Ammon's horn (tissue), 1 donor: ENCODE data around the gene THTPA.
"Not testable (repeated sequence)": the region's sequence is repeated elsewhere in the genome, so short reads cannot be mapped to it uniquely, and the experiment has no call there.

Source experiments
- DNase-seq: peaks from one replicate; pipeline ENCODE4 v3.0.0-alpha.2; 2016; ENCODE audit warnings: low spot score

THTPA gene

DNA sequence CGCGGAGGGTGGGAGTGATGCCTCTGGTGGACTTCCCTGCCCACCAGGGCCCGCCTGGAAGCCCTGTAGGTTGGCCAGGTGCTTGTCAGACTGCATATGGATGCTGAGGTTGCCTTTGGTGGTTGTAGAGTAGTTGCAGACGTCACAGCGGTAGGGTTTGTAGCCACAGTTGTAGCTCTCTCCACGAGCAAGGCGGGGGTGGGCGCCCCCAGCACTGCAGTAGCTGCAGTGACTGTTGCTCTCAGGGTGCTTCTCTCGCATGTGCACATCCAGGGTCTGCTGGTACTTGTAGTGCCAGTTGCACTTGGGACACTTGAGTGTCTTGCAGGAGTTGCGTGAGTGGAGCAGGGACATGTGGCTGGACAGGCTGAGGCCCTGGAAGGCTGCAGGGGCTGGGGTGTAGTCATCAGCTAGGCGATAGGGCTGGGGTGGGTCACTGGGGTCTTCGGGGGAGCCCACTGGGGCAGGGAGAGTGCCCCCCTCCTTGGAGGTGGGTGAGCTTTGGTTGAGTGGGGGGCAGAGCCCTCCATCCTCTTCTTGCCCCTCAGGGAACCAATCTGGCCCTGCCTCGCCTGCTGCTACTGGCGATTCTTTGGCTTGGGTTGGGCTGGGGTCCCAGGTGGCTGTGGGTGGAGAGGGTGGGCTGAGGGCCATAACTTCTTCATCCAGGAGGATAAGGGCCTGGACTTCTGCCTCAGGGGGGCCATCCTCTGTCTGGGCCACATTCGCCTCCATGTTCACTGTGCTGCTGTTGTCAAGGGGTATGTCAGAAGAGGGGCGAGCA is 22.2 kb upstream of the THTPA start:
- no peak for DNase-seq

DNA sequence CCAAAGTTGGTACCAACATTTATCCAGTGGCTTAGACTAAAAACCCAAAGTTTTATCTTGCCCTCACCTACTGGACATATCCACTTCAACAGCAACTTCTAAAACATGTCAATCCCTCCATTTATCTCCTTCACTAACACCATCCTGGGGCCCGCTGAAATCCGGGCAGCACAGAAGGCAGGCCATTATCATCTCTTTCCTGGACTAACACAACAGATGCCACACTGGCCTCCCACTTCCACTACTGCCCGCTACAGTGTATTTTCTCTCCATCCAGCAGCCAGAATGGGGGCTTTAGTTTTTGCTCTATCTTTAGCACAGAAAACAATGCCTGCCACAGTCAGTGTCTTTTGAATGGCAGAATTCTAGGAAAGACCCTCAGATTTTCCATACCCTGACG is 20.1 kb upstream of the THTPA start:
- DNase-seq = no peak

DNA sequence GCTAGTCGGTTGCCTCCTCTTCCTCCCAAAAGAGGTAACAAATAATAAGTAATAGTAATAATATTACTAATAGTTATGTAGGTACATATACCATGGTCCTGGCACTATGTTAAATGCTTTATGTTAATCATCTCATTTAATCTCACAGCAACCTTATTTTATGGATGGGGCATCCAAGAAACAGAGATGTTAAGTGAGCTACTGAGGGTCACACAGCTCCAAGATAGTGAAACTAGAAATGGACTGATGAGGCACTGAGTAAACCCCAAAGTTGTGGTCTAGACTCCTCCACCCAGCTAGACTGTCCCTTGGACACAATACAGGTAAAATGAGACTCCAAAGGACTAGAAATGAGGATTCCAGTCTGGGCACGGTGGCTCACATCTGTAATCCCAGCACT is 19.6 kb upstream of the THTPA start:
- DNase-seq = no peak

DNA sequence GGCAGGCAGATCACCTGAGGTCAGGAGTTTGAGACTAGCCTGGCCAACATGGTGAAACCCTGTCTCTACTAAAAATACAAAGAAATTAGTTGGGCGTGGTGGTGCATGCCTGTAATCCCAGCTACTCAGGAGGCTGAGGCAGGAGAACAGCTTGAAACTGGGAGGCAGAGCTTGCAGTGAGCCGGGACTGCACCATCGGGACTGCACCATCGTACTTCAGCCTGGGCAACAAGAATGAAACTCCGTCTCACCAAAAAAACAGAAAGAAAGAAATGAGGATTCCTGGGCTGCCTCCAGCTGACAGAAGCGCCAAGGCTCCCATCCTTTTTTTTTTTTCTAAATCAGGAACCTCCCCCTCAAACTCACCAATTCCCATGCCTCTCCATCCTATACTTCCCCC is 19.2 kb upstream of the THTPA start:
- not testable (repeated sequence) for DNase-seq

DNA sequence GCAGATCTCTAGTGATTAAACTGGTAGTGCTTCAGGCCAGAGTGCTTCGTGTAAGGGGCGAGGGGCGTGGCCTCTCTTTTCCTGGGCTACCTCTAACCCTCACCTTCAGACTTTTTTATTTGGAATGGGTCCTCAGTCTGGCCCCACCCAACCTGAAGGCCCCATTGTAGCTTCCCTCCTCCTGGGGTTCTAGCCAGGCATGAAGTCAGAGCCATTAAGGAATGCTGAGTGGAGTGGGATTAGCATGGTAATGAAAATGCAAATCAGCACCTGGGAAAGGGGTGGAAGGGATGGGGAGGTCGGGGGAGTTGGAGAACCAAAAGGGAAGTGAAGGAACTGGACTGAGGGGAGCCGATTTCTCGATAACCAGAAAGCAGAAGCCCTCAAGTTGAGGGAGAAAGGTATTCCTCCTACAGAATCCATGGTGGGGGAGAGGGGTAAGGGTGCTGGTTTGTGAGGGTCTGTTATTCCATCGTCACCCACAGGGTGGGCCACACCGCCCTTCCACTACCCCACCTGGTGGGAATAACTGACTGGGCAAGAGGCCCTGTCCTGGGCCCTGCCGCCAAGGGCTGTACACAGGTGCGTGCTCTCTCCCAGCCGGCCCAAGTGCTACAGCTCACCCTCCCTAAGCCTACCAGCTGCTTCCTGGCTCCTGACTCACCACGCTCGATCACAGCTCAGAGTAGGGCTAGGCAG is 18.6 kb upstream of the THTPA start:
- DNase-seq = peak; percentile 53

DNA sequence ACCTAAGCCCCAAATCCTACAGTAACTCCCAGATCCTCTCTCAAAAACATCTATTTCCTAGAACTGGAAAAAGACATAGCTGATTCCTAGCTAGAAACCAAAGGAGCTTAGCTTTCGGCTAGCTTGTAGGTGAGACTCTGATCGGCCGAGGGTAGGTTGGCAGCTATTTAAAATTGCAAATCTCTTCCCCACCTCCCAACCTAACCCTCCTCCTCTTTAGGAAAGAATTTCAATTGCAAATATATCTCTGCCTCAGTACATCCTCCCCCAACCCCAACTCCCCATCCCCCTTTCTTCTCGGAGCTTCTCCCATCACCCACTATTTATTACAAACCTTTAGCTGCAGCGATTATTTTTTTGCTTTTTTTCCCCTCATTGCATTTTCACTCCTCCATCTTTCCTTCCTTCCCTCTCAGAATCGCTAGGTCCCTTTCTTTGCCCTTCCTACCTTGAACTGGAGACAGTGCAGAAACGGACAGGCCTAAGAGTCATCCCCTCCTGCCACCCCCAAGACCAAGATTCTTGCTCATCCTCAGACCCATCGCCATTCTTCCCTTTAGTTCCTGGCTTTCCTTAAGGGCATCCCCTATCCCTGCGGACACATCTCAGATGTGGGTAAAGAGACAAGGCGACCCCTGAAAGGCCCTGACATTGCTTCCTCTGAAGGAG is 17.9 kb upstream of the THTPA start:
- no peak for DNase-seq

DNA sequence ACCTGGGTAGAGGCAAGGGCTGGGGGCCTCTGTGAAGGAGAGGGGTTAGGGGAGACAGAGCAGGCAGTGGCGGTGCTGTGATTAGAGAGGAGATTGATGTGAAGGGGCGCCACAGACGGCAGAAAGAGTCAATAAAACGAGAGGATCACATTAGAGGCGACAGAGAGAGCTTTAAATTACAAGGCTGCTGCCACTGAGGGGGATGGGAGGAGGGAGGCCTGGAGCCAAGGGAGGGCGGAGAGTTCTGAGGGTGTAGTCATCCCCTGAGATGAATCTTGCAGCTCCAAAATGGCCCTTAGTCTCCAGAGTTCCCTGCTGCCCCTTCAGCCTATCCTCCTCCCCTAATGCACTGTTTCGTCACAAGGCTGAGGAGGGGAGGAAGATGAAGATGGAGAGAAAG is 17.3 kb upstream of the THTPA start:
- DNase-seq = peak; percentile 68

DNA sequence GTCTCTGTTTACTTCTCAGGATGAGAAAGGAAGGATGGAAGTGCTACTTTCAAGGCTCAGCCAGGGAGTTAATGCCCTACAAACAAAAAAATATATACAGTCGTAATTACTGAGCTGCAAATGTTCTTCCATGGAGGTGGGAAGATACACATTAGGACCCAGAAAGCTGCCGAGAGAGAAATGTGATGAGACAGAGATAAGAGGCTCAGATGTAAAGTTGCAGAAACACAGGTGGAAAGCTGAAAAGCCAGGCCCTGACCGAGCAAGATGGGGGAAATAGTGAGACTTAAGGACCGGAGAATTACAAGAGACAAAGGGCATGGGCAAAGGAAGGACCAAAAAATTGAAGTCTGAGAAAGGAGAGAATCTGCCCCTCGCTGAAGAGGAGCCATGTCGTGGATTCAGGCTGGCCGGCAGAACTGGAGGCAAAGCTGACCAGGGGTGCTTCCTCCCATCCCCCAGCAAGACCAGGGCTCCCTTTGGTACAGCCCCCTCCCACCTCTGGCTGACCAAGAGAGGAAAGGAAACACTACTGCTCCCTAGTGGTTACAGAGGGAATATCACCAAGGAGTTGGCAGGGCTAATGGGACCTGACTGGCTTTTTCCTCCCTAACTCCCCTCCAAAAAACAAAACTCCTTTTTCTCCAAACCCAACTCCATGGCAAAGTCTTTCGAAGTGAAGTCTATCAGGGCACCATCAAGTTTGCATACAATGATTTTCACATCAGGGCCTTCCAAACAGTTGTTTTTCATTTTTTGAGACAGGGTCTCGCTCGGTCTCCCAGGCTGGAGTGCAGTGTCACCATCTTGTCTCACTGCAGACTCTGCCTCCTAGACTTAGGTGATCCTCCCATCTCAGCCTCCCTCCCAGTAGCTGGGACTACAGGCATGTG is 16.6 kb upstream of the THTPA start:
- peak; percentile 80 for DNase-seq

DNA sequence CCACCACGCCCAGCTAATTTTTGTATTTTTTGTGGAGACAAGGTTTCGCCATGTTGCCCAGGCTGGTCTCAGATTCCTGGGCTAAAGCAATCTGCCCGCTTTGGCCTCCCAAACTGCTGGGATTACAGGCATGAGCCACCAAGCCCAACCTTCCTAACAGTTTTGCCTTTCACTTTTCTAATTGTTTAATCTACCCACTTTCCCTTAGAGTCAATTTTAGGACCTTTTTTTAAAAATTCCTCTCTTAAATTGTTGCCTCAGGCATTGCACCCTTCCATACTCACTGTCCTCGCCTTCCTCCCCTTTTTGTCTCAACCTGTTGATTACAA is 16.0 kb upstream of the THTPA start:
- no peak for DNase-seq

DNA sequence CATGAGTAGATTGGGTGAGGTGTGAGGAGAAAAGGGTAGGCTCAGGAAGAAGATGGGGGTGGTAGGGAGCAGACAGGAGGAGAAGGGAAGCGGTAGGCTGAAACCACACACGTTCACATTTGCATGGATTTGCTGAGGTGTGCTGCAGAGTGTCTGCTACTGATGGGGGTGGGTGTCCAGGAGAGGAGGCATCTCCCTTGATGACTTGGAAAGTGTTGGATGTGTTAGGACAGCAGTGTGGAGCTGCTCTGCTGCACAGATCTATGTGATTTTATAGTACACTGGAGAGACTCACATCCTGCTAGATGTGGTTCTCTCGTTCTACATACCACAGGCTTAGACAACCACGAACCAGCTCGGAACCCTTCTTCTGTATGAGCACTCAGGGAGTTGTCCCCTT is 13.8 kb upstream of the THTPA start:
- no peak for DNase-seq

DNA sequence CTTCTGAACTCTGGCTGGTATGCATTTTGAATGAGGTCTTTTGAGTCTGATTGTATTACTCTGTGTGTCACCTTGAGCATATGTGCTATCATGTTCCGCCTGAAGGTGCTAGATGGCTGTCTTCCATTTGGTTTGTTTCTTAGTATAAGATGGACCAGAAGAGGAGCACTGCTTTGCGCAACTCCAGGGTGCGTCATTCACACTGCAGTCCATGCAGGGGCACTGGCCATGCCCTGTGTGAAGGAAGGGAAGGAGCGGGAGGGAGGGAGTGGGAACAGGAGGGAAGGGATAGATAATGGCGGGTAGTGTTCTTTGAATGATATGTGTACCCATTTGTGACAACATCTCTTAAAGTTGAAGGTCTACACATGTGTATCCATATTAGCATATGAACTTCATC is 12.7 kb upstream of the THTPA start:
- DNase-seq = no peak

DNA sequence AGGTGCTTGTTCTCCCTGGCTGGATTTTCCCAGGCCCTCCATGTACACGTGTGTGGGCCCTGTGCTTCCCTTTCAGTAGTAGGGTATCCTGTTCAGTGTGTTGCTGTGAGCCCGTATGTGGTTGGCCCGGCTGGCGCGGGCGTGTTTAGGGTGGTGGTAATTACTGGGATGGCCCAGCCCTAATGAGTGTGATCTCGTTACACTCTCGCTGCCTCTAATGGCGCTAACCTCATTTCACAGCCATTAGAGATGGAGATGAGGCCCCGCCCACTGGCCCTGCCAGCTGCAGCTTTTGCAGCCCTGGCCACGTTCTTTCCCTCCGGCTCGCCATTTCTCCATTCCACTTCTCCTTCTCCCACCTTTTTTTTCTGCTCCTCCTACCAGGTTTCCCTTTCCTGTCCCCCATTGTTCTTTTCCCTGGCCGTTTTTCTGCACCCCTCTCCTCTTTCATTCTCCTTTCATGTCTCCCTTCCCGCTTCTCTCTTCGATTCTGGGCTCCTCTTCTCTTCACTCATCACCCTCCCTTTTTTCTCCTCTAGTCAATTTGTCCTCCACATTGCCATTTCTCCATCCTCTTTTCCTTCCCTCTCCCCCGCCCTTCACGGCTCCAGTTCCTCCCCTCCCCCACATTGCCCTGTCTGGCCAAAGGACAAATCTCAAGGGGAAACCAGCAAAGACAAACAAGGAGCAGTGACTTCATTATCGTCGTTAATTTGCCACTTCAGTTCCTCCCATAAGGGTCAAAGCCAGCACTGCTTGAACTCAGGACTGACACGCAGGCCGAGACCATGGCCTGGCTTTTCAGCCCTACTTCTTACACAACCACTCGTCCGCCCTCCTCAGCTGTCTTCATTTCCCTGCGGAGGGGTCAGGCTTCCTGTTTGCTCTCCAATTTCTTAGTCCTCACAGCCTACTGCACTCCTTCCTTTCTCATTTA is 11.3 kb upstream of the THTPA start:
- peak; percentile 65 for DNase-seq

DNA sequence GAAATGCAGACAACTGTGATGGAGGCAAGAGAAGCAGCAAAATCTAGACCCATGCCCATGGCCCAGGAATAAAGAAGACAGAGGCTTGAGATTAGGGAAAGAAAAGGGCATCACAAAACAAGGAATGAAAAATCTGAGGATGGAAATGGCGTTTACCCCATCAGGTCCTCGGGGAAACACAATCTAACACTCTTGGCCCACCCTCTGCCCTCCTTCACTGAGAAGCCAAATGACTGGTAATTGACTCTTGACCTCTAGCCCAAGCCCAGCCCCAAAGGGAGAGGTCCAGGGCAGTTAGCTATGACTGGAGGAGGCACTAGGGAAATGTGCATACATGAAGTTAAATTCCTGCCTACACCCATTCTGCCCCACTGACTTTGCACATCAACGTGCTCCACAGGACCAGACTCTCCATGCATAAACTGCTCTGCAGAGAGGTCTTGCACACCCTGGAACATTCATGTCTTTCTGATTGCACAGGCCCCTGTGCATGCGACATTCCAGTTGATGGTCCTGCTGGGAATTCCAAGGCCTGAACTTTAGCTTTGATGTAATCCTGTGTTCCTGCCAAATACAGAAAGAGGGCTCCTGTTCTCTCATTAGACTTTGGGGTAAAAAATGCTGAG is 10.2 kb upstream of the THTPA start:
- no peak for DNase-seq

DNA sequence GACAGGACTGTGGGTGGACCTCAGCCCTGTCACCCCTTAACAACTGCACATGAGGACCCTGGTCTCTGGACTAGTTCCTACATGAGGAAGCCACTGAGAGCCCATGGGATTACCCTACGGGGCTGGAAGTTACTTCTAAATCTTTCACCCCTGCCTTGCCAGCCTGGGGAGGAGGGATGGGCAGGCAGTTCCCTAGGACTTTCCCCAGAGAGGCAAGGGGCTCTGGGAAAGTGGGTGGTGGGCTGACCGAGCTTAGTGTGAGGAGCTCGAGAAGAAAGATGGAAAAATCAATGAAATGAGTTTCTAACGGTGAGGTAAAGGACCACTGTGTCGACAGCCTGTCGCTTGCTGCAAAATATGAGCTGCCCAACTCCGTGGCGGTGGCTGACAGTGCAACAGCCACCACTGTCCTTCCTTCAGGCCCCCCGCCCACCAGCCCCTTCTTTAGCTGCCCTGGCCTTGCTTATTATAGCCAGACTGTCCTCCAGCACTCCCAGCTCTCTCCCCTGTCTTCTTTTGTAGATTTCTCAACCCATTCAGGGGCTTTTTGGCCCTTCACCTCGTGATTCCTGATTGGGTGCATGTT is 9.5 kb upstream of the THTPA start:
- no peak for DNase-seq

DNA sequence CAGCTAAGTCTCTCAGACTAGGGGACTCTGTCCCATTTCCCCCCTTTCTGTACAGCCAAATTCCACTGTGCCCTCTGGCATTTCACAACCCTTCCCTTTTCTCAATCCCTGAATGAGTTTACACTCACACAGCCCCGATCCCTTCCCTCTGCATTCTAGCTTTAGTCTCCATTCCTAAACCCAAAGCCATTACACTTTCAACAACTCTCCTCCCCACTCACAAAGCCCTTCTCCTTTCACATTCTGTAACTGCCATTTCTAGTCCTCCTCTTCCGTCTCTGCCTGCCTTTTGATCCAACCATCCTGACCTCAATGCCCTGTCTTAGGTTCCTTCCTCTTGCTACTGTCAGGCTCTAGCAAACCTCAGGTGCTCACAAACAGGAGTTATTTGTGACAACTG is 8.1 kb upstream of the THTPA start:
- DNase-seq = no peak

DNA sequence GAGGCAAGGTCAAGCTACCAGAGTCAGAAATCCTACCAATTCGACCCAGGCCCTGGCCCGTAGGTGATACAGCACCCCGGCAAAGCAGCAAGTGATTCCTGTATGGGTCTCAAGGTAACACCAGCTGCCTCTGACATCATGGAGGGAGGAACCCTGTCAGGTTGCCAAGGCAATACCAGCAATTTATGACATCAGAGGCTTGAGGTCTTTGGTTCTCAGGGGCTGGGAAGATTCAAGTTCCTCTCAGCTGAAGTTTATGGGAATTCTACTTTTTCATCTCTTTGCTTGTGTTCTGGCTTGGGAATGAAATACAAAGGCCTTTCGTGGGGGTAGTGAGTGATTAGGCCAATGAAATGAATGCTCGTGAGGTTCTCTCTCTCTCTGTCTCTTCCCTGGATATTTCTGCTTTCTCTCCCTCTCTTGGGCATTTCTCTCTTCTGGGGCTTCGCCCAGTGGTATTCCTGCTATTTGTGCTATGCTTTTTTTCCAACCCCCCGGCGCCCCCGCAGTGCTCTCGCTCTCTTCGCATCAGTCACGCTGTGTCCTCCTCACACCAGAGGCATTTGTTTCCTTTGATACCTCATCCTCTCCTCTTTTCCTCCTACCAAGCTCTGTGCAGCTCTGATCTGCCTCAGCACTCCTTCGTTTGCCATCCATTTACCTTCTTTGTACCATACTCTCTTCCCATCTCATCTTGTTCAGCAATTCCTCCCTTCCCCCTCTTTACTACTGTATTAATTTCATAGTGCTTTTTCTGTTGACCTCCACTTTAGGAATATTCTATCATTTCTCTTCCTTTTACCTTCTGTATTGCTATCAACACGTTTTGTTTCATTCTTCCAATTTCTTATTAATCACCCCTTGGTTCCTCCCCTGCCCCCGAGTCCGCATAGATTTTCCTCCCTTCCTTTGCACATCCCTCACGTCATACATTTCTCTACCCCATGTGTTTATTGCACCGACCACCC is 7.4 kb upstream of the THTPA start:
- DNase-seq = no peak

DNA sequence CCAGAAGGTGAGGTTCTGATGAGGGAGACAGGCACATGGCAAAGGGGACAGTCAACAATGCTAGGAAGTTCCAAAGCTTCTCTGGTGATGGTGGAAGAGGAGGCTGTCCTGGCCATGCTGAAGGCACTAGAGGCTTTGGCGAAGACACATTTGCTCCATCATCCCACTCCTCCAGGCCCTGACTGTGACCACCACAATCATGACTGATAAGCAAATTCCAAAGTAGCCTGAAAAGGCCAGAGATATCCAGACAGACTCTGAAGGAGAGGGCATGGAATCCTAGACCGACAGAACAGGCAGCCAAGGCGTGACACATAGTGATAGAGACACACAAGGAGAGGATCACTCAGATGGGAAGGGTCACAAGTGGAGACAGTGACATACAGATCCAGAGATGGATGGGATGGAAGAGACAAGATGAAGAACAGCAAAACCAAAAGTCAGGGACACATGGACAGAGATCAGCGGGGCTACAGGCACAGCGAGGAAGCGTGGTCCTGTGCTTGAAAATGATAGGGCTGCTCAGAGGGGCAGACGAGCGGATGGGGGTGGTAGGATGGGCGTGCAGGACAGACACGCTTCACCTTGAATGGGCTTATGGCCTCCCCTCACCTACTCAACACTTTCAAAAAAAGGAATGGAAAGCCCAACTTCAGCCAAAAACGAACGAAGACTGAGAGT is 5.8 kb upstream of the THTPA start:
- DNase-seq = no peak

DNA sequence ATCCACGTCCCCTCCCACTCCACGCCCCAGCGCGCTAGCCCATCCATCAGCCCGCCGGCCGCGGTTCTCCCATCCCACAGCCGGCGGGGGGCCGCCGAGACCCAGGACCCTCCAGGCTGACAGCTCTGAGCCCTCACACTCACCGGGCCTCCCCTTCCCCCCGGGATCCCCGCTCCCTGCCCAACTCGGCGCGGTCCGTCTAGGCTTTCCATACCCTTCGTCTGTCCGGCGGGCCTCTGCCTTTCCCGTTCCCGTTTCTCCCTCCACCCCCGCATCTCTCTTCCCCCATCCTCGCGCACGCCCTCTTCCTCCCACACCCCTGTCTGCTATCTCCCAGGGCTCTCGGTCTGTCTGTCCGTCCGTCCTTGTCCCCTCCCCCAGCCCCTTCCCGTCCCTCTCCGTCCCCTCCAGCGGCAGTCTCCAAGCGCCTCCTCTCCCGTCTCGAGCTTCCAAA is 5.2 kb upstream of the THTPA start:
- no peak for DNase-seq
